Fibroblast of gingiva (primary cell): ENCODE data around the gene VPS37B.
A peak's percentile ranks its signal among the peaks of the same experiment; 100 is the strongest.

Experiments used
- DNase-seq: peaks from one replicate; pipeline ENCODE4 v3.0.0-alpha.2; 2011; ENCODE audit warnings: low read depth

Gene VPS37B

DNA sequence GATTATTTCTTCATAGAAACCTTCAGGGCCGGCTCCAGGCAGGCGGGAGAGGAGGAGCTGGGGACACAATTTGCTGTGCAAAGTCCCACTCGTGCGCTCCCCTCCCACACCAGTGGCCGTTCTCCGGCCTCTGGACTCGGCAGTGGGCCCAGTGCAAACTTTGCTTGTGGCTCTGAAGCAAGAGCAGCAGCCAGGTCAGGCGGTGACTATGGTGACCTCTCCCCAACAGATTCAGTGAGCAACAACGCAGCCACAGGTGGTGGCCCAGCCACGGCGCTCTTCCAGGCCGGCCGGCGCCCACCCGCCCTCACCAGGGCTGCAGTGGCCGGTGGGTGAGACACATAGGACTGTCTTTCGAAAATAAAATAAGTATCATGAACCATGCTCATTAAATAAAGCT is 29.5 kb downstream of the VPS37B start:
- DNase-seq: no peak

DNA sequence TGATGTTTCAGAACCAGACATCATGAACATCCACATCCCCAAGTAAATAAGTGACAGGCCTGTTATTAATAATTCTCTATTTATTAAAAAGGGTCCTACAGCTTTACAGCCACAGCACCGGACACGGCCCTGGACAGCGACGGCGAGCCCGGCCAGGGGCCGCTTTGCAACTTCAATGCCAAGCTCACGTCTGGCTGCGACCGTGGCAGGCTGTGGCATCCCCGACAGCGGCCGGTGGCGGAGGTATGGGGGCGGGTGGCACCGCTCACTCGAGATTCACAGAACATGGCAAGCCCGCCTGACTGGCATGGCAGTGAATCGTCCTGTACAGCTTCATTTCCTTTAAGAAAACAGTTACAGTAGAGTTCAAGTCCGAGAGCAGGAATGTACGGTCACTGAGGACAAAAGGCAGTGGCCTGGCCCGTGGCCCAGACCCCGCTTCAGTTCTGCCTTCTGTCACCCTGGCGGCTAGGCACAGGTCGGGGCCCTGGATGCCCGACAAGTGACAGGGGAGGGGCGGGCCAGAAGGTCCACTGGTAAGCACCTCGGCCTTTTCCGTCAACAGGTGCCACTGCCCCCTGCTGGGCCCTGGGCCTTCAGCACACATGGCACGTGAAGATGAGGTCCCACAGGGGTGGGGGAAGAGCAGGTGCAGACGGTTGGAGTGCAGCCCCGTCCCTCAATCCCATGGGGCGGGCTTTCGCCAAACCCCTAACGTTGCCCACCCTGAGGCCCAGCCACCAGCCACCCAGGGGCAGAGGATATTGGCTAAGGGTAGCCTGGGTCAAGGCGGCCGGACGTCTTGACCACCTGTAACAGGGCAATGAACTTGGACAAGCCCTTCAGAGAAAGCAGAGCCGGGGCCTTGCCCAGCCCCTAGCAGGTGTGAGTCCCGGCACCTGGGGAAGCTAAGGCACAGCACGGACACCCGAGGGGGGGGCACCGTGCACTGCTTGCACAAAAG is 30.4 kb downstream of the VPS37B start:
- no peak for DNase-seq

DNA sequence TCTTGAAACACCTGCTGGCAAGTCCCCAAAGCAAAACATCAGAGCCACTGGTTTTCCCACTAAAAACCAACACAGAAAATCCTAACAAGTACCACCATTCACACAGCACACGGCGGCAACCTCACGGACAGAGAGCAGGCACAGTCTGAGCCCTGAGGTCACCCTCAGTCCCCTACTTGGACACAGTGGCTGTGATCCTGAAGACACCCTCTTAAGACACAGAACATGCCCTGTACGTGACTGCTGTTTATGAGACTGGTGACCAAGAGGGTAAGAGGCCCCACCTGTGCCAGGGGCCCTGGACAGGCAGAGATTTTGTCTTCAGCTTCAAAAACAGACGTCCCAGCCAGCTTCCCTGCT is 31.1 kb downstream of the VPS37B start:
- DNase-seq: no peak

DNA sequence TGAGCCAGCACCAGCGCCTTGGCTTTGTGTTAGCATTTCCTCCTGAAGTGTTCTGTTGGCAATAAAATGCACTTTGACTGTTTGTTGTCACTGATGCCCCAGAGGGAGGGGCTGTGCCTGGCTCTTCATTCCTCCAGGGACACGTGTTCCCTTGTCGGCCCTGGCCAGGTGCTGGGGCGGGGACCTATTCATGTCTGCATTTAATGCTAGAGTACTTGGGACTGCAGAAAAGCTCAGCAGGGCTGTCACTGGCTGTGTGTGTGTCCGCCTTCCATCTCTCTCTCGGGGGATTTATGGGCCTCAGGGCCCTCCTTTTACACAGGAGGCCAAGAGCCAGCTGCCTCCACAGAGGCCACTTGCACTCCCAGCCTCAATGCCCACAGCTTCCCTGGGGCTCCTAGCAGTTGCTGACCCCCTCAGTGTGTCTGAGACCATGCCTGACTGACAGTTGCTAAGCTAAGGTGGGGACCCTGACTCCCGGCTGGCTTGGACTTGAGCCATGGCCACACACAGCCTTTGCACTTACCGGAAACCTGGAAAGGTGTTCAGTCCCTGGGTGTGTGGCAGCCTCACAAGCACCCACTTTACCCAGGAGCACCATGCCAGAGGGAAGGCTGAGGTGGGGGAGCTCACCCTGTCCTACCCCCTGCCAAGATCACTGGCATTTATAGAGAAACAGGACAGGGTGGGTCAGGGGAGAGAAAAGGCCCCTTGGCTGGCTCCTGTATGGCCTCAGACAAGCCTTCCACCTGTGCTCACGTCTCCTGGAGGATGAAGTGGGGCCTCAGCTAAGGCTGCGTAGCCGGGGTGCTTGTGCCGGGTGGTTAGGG is 32.8 kb downstream of the VPS37B start:
- DNase-seq: no peak

DNA sequence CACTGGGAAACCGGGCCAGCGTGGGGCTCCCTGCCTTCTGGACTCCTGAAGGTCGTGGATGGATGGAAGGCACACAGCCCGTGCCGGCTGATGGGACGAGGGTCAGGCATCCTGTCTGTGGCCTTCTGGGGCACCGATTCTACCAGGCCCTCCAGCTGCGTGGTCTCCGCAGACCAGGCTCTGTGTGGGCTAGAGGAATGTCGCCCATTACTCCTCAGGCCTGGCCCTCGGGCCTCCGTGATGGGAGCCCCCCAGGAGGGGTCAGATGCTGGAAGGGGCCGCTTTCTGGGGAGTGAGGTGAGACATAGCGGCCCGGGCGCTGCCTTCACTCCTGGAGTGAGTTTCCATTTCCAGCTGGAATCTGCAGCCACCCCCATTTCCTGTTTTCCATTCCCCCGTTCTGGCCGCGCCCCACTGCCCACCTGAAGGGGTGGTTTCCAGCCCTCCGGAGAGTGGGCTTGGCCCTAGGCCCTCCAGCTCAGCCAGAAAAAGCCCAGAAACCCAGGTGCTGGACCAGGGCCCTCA is 33.8 kb downstream of the VPS37B start:
- no peak for DNase-seq

DNA sequence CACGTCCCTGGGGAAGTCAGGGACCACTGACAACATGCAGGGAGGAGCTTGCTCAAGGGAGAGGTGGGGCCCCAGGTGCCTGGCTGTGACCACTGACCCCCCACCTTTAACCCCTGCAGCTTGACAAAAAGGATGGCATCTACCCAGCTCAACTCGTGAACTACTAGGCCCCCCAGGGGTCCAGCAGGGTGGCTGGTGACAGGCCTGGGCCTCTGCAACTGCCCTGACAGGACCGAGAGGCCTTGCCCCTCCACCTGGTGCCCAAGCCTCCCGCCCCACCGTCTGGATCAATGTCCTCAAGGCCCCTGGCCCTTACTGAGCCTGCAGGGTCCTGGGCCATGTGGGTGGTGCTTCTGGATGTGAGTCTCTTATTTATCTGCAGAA is 34.3 kb downstream of the VPS37B start:
- DNase-seq: no peak

DNA sequence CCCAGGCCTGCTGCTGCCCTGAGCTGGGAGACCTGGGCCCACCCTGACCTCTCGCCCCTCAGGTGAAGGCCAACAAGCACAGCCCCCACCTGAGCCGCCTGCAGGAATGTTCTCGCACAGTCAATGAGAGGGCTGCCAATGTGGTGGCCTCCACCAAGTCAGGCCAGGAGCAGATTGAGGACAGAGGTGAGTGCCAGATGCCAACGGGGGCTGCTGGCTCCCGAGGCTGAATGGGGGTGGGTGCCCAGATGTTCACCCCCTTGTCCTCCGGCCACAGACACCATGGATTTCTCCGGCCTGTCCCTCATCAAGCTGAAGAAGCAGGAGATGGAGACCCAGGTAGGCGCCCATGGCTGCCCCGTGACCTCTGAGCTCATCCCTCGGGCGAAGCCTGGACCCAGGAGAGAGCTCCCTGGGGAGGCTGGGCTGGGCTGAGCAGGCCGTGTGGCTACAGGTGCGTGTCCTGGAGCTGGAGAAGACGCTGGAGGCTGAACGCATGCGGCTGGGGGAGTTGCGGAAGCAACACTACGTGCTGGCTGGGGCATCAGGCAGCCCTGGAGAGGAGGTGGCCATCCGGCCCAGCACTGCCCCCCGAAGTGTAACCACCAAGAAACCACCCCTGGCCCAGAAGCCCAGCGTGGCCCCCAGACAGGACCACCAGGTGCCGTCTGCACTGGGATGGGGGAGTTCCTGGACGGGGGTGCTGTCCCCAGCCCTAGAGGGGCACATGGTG is 34.9 kb downstream of the VPS37B start:
- no peak for DNase-seq

DNA sequence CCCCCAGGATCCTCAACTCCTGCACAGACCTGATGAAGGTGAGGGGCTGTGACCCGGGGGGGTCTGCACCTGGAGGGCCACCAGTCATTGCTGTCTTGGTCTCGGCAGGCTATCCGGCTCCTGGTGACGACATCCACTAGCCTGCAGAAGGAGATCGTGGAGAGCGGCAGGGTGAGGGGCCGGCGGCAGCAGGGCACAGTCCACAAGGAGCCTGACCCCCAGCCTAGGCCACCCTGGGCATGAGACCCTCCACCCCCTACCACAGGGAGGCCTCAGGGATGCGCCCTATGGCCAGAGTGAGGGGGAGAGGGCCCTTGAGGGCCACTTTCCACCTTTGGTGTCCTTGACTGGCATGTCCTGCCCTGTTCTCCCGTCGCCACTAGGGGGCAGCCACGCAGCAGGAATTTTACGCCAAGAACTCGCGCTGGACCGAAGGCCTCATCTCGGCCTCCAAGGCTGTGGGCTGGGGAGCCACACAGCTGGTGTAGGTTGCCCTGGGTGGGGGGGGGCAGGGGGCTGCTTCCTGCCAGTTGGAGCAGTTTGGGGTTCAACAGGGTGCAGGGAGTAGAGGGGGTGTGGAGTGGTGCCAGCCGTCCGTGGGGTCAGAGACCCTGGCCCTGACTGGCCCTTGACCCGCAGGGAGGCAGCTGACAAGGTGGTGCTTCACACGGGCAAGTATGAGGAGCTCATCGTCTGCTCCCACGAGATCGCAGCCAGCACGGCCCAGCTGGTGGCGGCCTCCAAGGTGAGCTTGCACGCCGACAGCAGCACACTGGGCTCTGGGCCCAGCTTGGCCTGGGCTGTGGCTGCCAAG is 35.7 kb downstream of the VPS37B start:
- DNase-seq: peak; percentile 65

DNA sequence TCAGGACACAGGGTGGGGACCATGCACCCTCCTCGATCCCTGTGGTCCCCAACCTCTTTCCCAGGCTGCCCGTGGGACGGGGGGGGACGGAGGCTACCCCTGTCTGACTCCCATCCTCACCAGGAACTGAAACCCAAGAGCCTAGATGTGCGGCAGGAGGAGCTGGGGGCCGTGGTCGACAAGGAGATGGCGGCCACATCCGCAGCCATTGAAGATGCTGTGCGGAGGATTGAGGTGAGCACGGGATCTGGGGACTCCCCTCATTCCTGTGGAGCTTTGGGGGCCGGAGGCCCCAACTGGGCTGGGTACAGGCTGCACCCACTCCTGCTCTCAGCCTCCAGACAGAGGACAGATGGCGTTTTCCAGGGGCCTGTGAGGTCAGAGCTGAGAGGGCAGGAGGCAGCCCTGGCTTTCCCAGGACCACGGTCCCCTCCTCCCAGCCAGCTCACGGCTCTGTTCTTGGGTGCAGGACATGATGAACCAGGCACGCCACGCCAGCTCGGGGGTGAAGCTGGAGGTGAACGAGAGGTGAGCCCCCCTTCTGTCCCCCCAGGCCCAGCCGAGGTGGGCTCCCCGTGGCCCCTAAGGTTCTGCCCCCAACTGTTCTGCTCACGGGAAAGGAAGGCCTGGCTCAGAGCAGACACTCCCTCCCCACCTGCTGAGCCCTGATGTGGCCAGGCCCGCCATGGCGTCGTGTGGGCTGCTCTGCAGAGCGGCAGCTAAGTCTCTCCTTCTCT is 36.5 kb downstream of the VPS37B start:
- no peak for DNase-seq

DNA sequence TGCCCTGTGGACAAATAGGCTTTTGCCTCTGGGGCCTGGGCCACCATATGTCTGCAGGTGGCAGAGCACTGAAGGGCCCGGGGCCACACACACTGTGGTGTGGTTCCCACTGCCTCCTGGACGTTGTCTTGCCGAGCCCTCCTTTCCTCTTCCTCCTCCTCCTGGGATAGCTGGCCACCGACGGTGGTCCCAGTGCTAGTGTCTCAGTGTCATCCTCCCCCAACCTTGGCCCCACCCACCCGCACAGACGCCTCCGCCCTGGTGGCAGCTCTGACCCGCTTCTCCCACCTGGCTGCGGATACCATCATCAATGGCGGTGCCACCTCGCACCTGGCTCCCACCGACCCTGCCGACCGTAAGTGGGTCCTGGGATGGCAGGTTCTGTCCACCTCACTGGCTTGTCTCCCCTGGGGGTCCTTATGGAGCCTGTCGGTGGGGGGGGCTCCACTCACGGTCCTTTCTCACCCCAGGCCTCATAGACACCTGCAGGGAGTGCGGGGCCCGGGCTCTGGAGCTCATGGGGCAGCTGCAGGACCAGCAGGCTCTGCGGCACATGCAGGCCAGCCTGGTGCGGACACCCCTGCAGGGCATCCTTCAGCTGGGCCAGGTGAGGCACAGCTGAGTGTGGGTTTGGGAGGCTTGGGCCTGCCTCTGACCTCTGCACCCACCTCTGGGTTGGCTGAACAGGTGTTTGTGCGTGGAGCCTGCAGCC is 37.2 kb downstream of the VPS37B start:
- DNase-seq: no peak

DNA sequence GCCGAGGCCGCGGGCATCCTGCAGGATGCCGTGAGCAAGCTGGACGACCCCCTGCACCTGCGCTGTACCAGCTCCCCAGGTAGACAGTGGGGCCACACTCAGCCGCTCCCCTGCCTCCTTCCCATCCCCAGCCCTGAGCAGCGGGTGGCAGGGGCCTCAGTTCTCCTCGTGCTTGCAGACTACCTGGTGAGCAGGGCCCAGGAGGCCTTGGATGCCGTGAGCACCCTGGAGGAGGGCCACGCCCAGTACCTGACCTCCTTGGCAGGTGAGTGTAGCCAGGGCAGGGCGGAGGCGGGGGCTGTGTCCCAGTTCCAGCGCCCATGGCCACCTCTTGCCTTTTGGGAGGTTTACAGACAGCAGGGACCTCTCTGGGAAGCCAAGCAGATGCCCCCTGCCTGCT is 37.8 kb downstream of the VPS37B start:
- no peak for DNase-seq

DNA sequence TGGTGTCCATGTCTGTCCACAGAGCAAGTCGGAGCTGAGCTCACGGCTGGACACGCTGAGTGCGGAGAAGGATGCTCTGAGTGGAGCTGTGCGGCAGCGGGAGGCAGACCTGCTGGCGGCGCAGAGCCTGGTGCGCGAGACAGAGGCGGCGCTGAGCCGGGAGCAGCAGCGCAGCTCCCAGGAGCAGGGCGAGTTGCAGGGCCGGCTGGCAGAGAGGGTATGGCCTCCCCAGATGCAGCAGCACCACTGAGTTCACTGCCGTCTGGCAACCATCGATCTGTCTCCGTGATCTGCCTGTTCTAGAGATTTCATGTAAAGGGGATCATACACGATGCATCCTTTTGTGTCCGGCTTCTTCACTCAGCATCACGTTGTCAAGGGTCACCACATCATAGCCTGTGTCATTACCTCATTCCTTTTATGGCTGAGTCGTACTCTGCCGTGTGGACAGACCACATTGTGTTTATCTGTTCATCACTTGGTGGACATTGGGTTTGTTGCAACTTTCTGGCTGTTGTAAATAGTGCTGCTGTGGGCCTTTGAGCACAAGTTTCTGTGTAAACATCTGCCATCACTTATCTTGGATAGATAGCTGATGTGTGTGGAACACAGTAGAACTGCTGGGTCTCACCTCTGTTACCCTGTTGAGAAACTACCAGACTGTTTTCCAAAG is 38.8 kb downstream of the VPS37B start:
- DNase-seq: peak; percentile 36

DNA sequence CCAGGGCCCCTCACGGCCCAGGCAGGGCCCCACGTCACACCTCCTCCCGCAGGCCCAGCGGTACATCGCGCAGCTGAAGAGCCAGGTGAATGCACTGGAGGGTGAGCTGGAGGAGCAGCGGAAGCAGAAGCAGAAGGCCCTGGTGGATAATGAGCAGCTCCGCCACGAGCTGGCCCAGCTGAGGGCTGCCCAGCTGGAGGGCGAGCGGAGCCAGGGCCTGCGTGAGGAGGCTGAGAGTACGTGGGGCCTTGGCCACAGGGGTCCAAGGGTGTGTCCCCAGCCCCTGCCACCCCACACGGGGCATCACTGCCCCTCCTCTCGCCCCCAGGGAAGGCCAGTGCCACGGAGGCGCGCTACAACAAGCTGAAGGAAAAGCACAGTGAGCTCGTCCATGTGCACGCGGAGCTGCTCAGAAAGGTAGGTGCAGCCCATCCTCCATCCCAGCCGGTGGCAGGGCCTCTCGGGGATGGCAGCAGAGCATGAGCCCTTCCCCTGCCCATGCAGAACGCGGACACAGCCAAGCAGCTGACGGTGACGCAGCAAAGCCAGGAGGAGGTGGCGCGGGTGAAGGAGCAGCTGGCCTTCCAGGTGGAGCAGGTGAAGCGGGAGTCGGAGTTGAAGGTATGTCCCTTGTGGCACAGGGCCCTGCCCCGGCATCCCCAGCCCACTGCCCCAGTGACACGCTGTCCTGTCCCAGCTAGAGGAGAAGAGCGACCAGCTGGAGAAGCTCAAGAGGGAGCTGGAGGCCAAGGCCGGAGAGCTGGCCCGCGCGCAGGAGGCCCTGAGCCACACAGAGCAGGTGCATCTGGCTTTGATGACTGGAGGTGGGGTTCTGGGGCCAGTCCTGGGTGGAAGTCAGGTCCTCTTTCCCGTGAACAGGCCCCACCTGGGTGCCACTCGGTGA is 39.7 kb downstream of the VPS37B start:
- no peak for DNase-seq

DNA sequence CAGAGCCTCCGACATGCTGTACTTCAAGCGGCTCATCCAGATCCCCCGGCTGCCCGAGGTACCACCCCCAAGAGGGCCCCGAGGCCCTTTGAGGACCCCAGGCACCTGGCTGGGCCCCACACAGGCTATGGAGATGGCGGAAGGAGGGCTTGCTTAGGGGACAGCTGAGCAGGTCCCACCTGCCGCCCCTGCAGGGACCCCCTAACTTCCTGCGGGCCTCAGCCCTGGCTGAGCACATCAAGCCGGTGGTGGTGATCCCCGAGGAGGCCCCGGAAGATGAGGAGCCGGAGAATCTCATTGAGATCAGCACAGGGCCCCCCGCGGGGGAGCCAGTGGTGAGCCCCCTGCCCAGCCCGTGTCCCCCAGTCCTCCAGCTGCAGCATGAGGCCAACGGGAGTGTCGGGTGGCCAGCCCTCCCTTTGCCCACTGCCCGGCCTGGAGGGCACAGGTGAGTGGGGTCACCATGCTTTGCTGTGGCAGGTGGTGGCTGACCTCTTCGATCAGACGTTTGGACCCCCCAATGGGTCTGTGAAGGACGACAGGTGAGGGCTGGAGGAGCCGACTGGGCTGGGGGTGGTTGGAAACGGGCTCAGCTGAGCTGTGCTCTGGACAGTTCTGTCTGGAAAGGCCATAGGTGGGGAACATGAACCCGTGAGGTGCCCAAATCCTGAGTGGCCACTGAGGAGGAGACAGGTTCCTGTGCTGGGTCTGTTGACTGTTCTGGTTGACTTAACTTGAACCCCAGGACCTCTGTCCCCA is 40.7 kb downstream of the VPS37B start:
- DNase-seq: no peak

DNA sequence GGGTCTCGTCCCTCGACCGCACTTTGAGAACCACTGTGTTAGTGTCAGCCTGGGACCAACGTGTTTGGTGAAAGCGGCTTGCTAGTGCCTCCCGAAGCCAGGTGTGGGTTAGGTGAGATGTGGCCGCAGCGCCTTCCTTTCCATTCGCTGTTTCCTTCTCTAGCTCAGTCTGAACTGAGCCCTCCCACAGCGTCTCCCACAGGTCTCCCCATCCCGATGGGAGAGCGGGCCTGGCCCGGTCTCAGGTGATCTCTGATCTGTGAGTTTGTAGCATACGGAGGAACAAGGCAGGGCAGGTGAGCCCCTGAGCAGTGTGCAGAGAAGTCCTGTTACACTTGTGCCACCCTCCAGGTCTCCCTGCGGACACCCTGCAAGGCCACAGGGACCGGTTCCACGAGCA is 41.4 kb downstream of the VPS37B start:
- DNase-seq: no peak

DNA sequence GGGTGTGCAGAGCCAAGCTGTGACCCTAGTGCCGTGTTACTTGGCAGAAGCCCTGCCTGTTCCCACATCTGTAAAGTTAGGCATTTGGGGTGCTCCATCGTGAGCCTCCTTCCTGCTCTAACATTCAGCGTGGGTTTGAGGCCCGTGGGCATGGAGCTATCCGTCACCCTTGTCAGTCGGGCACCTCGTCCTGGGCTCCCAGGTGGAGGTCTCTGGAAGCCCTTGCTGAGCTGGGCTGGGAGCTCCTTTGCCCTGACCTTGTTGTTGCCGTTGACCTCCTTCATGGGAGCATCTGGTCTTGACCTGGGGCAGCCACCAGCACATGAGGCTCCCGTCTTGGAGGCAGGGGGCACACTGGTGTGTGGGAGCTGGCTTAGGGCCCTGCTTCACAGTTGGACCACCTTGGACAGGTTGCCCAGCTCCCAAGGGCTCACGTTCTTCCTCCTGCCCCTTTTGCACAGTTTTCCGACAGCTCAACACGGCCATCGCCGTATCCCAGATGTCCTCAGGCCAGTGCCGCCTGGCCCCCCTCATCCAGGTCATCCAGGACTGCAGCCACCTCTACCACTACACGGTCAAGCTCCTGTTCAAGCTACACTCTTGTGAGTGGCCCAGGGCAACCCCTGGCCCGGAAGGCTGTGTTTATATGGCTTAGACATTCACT is 42.2 kb downstream of the VPS37B start:
- no peak for DNase-seq
